ENCODE results near the gene XDH.

The XDH gene

DNA sequence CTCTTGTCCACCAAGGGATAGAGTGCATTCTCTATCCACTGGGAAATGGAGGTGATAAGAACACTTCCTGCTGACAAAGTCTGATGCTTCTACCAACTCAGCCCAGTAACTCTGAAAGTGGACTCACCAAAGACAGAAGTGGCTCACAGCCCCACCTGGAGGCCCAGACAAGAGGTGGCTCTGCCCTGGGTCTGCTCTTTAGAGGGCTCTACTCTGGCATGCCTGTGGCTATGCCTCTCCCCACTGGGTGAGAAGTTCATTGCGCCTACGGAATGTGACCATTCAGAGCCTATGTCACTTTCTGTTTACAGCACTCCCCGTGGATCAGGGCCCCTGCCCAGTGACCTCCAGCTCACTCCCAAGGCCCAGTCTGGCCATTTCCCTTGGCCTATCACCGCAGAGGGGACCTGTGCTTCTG, 13.5 kb upstream of the XDH start:
- no peaks in the 10 kb centered on the region for H3K4me1 ChIP-seq (ENCODE audit: control insufficient read depth in 5 of 5, insufficient read depth in 5 of 5, low read length in 5 of 5)
- H3K36me3 ChIP-seq (ENCODE audit: control insufficient read depth in 5 of 5, insufficient read depth in 5 of 5, low read length in 5 of 5), result no peaks in the 10 kb centered on the region
- H3K9ac ChIP-seq (ENCODE audit: low read length in 5 of 5), result no peak overlapping the region
- no peak overlapping the region for H3K4me3 ChIP-seq (ENCODE audit: low read depth in 1 of 5, low read length in 5 of 5)
- no peak overlapping the region for H3K27ac ChIP-seq (ENCODE audit: low read depth, low read length)
- no peaks in the 10 kb centered on the region for H3K27me3 ChIP-seq (ENCODE audit: control insufficient read depth in 5 of 5, insufficient read depth in 4 of 5, low read length in 5 of 5)
- no peaks in the 10 kb centered on the region for H3K9me3 ChIP-seq (ENCODE audit: control insufficient read depth in 5 of 5, low read length in 5 of 5)

DNA sequence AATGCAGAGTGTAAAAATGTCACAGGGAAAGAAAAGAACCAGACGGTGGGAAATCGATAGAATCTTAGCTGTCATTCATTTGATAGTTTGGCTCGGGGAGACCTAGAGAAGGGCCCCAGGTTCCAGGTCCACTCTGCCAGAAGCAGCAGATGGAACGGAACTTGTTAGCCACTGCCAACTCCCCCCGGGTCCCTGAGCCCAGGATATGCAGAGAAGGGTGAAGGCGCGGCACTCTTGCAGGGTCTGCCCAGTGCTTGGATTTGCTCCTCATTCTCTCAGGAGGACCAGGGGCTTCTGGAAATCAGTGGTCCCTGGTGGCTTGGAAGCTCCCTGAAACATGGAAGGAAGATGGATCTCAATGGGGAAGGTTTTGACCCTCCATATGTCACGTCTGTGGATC, 11.6 kb upstream of the XDH start:
- no peak overlapping the region for H3K4me3 ChIP-seq (ENCODE audit: low read depth in 1 of 5, low read length in 5 of 5)
- H3K4me1 ChIP-seq (ENCODE audit: control insufficient read depth in 5 of 5, insufficient read depth in 5 of 5, low read length in 5 of 5), result no peaks in the 10 kb centered on the region
- H3K27ac ChIP-seq (ENCODE audit: low read depth, low read length), result no peak overlapping the region
- peaks cover 0 to 4% (median 0%) of the 10 kb centered on the region in 5 donors for H3K9me3 ChIP-seq (ENCODE audit: control insufficient read depth in 5 of 5, low read length in 5 of 5)
- no peaks in the 10 kb centered on the region for H3K27me3 ChIP-seq (ENCODE audit: control insufficient read depth in 5 of 5, insufficient read depth in 4 of 5, low read length in 5 of 5)
- no peak overlapping the region for H3K9ac ChIP-seq (ENCODE audit: low read length in 5 of 5)
- no peaks in the 10 kb centered on the region for H3K36me3 ChIP-seq (ENCODE audit: control insufficient read depth in 5 of 5, insufficient read depth in 5 of 5, low read length in 5 of 5)

DNA sequence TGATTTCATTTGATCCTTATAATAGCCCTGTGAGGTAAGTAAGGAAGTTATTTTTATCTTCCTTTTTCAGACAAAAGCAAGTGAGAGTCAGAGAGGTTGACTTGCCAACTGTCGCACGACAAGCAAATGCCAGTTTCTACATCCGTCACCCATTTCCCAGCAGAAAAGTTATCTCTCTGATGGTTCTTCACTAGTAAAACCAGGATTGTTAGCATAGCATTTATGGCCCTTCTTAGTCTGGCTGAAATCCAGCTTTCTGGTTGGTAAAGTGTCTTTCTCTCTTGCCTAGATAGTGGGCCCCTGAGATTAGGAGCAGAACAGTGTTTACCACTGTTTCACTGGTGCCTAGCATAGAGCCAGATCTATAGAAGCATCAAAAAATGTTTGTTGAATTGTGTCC, 7.1 kb upstream of the XDH start:
- Histone ChIP-seq H3K36me3 (ENCODE audit: control insufficient read depth in 5 of 5, insufficient read depth in 5 of 5, low read length in 5 of 5) (no peaks in the 10 kb centered on the region), H3K4me1 (ENCODE audit: control insufficient read depth in 5 of 5, insufficient read depth in 5 of 5, low read length in 5 of 5) (no peaks in the 10 kb centered on the region), H3K9me3 (ENCODE audit: control insufficient read depth in 5 of 5, low read length in 5 of 5) (peaks cover 8 to 23% (median 16%) of the 10 kb centered on the region in 5 donors), H3K4me3 (ENCODE audit: low read depth in 1 of 5, low read length in 5 of 5) (no peak overlapping the region), H3K27ac (ENCODE audit: low read depth, low read length) (no peak overlapping the region), H3K27me3 (ENCODE audit: control insufficient read depth in 5 of 5, insufficient read depth in 4 of 5, low read length in 5 of 5) (no peaks in the 10 kb centered on the region), H3K9ac (ENCODE audit: low read length in 5 of 5) (no peak overlapping the region)

DNA sequence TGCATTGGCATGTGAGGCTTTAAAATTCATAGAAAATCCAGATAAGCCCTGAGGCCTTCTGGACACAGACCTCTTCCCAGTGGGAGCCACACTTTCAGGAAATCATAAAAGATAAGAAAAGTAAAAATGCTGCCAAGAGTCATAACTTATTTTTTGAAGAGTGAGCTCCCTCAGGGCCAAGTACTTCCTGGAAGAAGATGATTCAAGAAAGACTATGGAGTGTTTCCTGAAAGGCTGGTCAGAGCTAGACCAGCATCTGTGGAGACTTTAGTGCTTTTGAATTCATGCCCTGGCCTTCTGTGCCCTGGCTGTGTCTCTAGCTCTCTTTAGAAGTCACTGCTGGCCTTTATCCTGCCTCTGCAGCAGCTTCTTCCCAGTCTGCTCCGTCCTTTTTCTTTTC, 6.4 kb upstream of the XDH start:
- H3K27ac ChIP-seq (ENCODE audit: low read depth, low read length), result no peak overlapping the region
- H3K9ac ChIP-seq (ENCODE audit: low read length in 5 of 5), result no peak overlapping the region

DNA sequence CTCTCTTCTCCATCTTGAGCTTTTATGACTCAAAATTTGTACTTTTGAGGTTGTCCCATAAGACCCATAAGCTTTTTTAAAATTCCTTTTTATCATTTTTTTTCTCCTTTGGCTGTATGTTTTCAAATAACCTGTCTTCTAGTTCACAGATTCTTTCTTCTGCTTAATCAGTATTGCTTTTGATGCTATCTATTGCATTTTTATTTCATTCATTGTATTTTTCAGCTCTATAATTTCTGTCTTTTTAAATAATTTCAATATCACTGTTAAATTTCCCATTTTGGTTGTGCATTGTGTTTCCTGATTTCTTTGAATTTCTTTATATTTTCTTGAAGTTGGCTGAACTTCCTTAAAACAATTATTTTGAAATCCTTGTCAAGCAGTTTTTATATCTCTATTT, 4.8 kb upstream of the XDH start:
- H3K9ac ChIP-seq (ENCODE audit: low read length in 5 of 5), result no peak overlapping the region
- H3K27ac ChIP-seq (ENCODE audit: low read depth, low read length), result no peak overlapping the region
- H3K27me3 ChIP-seq (ENCODE audit: control insufficient read depth in 5 of 5, insufficient read depth in 4 of 5, low read length in 5 of 5), result peaks cover 0 to 2% (median 0%) of the 10 kb centered on the region in 5 donors
- H3K4me3 ChIP-seq (ENCODE audit: low read depth in 1 of 5, low read length in 5 of 5), result no peak overlapping the region
- peaks cover 0 to 8% (median 0%) of the 10 kb centered on the region in 5 donors for H3K4me1 ChIP-seq (ENCODE audit: control insufficient read depth in 5 of 5, insufficient read depth in 5 of 5, low read length in 5 of 5)
- H3K9me3 ChIP-seq (ENCODE audit: control insufficient read depth in 5 of 5, low read length in 5 of 5), result peaks cover 8 to 23% (median 16%) of the 10 kb centered on the region in 5 donors
- H3K36me3 ChIP-seq (ENCODE audit: control insufficient read depth in 5 of 5, insufficient read depth in 5 of 5, low read length in 5 of 5), result no peaks in the 10 kb centered on the region

More for the DNA sequence above, 6.4 kb upstream of the XDH start:
- Histone ChIP-seq H3K27me3 (ENCODE audit: control insufficient read depth in 5 of 5, insufficient read depth in 4 of 5, low read length in 5 of 5) (no peaks in the 10 kb centered on the region), H3K4me3 (ENCODE audit: low read depth in 1 of 5, low read length in 5 of 5) (no peak overlapping the region), H3K36me3 (ENCODE audit: control insufficient read depth in 5 of 5, insufficient read depth in 5 of 5, low read length in 5 of 5) (no peaks in the 10 kb centered on the region), H3K4me1 (ENCODE audit: control insufficient read depth in 5 of 5, insufficient read depth in 5 of 5, low read length in 5 of 5) (no peaks in the 10 kb centered on the region), H3K9me3 (ENCODE audit: control insufficient read depth in 5 of 5, low read length in 5 of 5) (peaks cover 8 to 23% (median 16%) of the 10 kb centered on the region in 5 donors)

DNA sequence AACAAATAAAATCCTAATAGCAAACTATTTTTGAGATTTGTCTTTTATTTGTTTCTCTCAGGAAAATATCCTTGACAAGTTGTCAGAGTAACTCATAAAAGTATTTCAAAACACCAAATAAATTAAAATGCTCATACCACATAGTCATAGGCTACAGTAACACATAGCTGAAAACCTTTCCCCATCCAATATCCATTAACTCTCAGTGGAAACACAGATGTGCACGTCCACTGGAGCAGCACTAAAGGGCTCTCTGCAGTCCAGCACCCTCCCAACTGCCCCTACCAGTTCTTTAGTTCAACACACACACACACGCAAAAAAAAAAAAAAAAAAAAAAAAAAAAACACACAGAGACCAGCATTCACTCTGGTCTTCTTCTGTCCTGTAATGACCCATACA, 879 bp upstream of the XDH start:
- no peak overlapping the region for H3K4me3 ChIP-seq (ENCODE audit: low read depth in 1 of 5, low read length in 5 of 5)
- no peak overlapping the region for H3K9ac ChIP-seq (ENCODE audit: low read length in 5 of 5)
- H3K27ac ChIP-seq (ENCODE audit: low read depth, low read length), result no peak overlapping the region

DNA sequence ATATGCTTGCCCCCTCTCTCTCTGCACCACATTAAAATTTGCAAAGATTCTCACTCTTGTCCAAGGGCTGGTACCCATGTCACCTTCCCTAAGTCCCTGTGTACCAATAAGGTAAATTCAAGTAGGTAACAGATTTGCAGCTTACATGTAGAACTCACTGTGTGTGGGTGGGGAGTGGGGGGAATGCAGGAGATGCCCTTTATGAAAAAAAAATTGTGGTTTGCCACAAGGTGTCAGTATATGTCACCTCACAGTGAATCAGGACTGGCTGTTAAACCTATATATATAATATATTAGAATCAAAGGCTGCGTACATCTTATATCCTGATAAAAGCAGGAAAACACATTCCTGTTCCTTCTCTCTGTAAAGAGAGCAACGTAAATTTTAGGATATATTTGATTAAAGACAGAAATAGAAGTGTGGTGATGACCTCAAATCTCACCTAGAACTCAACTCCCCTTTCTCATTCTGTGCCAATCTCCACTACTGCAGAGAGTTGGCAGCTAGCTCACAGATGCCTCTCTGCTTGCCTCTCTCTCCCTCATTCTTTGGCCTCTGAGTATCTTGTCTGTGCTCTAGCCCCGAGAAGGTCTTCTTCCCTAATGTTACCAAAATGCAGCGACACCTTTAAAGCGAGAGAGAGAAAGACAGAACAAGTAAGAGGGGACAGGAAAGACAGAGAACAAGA, 536 bp downstream of the XDH start:
- Histone ChIP-seq H3K4me3 (ENCODE audit: low read depth in 1 of 5, low read length in 5 of 5) (no peak overlapping the region), H3K27me3 (ENCODE audit: control insufficient read depth in 5 of 5, insufficient read depth in 4 of 5, low read length in 5 of 5) (peaks cover 0 to 2% (median 0%) of the 10 kb centered on the region in 5 donors), H3K9me3 (ENCODE audit: control insufficient read depth in 5 of 5, low read length in 5 of 5) (peaks cover 0 to 6% (median 3%) of the 10 kb centered on the region in 5 donors), H3K36me3 (ENCODE audit: control insufficient read depth in 5 of 5, insufficient read depth in 5 of 5, low read length in 5 of 5) (no peaks in the 10 kb centered on the region), H3K4me1 (ENCODE audit: control insufficient read depth in 5 of 5, insufficient read depth in 5 of 5, low read length in 5 of 5) (peaks cover 0 to 11% (median 0%) of the 10 kb centered on the region in 5 donors), H3K27ac (ENCODE audit: low read depth, low read length) (no peak overlapping the region), H3K9ac (ENCODE audit: low read length in 5 of 5) (no peak overlapping the region)

More for the DNA sequence above, 879 bp upstream of the XDH start:
- Histone ChIP-seq H3K27me3 (ENCODE audit: control insufficient read depth in 5 of 5, insufficient read depth in 4 of 5, low read length in 5 of 5) (peaks cover 0 to 2% (median 0%) of the 10 kb centered on the region in 5 donors), H3K36me3 (ENCODE audit: control insufficient read depth in 5 of 5, insufficient read depth in 5 of 5, low read length in 5 of 5) (no peaks in the 10 kb centered on the region), H3K4me1 (ENCODE audit: control insufficient read depth in 5 of 5, insufficient read depth in 5 of 5, low read length in 5 of 5) (peaks cover 0 to 11% (median 0%) of the 10 kb centered on the region in 5 donors), H3K9me3 (ENCODE audit: control insufficient read depth in 5 of 5, low read length in 5 of 5) (peaks cover 8 to 18% (median 15%) of the 10 kb centered on the region in 5 donors)

DNA sequence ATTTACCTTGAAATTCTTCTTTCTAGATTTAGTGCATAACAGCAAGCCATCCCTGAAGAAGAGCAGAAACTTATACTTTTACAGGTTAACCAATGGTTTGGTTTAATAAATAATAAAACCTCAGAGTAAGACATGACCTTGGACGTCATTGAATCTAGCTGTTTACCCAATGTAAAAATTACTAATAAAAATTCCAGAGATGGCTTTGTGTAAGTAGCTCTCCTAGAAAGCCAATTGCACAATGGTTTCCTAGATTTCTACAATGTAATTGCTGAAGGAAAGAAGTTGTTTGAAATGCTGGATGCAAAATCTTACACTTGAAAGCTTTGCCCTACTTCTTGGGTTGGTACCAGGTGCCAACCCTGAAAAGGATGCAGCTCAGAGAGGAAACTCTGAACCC, 1.5 kb downstream of the XDH start:
- no peak overlapping the region for H3K9ac ChIP-seq (ENCODE audit: low read length in 5 of 5)
- no peak overlapping the region for H3K4me3 ChIP-seq (ENCODE audit: low read depth in 1 of 5, low read length in 5 of 5)
- peaks cover 0 to 11% (median 0%) of the 10 kb centered on the region in 5 donors for H3K4me1 ChIP-seq (ENCODE audit: control insufficient read depth in 5 of 5, insufficient read depth in 5 of 5, low read length in 5 of 5)
- H3K27ac ChIP-seq (ENCODE audit: low read depth, low read length), result no peak overlapping the region
- peaks cover 0 to 4% (median 0%) of the 10 kb centered on the region in 5 donors for H3K27me3 ChIP-seq (ENCODE audit: control insufficient read depth in 5 of 5, insufficient read depth in 4 of 5, low read length in 5 of 5)
- no peaks in the 10 kb centered on the region for H3K36me3 ChIP-seq (ENCODE audit: control insufficient read depth in 5 of 5, insufficient read depth in 5 of 5, low read length in 5 of 5)
- H3K9me3 ChIP-seq (ENCODE audit: control insufficient read depth in 5 of 5, low read length in 5 of 5), result no peaks in the 10 kb centered on the region

DNA sequence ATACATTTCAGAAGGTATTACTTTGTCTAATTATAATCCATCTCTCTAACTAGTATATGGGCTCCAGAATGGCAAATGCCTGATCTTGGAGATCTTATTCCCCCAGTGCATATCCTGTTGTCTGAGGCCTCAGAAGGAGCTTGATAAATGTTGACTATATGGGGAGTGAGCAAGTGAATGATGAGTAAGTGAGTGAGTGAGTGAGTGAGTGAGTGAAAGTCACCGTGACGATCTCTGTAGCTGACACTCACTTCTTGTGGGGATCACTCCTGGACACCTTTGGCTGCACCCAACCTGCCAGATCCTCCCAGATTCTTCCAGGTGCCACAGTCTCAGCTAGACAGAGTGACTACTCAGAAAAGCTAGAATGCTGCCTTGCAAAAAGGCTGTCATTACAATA, 2.8 kb downstream of the XDH start:
- no peak overlapping the region for H3K27ac ChIP-seq (ENCODE audit: low read depth, low read length)
- peaks cover 0 to 4% (median 0%) of the 10 kb centered on the region in 5 donors for H3K27me3 ChIP-seq (ENCODE audit: control insufficient read depth in 5 of 5, insufficient read depth in 4 of 5, low read length in 5 of 5)
- no peaks in the 10 kb centered on the region for H3K36me3 ChIP-seq (ENCODE audit: control insufficient read depth in 5 of 5, insufficient read depth in 5 of 5, low read length in 5 of 5)
- no peak overlapping the region for H3K9ac ChIP-seq (ENCODE audit: low read length in 5 of 5)
- peaks cover 0 to 11% (median 0%) of the 10 kb centered on the region in 5 donors for H3K4me1 ChIP-seq (ENCODE audit: control insufficient read depth in 5 of 5, insufficient read depth in 5 of 5, low read length in 5 of 5)
- H3K9me3 ChIP-seq (ENCODE audit: control insufficient read depth in 5 of 5, low read length in 5 of 5), result no peaks in the 10 kb centered on the region
- no peak overlapping the region for H3K4me3 ChIP-seq (ENCODE audit: low read depth in 1 of 5, low read length in 5 of 5)

DNA sequence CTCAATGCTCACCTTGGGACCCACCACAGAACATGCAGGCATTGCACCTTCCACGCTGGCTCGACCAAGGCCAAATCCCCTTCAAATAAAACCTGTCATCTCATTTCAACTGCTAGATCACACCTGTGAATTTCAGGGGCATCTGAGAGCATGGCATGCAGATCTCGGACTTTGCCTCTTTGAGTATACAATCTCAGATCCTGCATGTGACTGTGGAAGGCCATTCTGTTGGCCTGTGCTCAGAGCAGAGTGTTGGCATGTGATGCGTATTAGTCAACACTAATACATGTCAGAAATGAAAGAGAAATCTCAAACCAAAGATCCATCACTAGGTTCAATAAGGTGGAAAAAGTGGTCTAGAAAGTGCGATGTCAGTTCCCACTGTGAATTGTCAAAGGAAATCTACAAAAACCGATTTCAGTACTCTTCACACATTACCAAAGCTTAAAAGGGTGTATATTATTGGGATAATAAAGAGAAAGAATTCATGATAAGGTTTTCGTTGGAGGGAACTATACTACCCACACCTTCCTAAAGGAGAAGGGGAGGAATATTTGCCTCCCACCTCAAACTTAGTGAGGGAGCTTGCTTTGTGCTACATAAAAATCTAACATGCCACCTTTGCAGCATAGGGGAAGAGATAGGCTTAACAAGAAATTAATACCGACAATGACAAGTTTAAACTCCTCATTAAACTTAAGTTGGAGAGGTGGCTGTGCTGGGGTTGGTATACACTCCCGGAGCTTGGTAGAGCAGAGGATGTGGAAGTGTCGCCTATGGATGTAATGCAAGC, 7.8 kb downstream of the XDH start:
- no peaks in the 10 kb centered on the region for H3K9me3 ChIP-seq (ENCODE audit: control insufficient read depth in 5 of 5, low read length in 5 of 5)
- H3K4me1 ChIP-seq (ENCODE audit: control insufficient read depth in 5 of 5, insufficient read depth in 5 of 5, low read length in 5 of 5), result no peaks in the 10 kb centered on the region
- no peak overlapping the region for H3K27ac ChIP-seq (ENCODE audit: low read depth, low read length)
- peaks cover 0 to 2% (median 0%) of the 10 kb centered on the region in 5 donors for H3K27me3 ChIP-seq (ENCODE audit: control insufficient read depth in 5 of 5, insufficient read depth in 4 of 5, low read length in 5 of 5)
- no peak overlapping the region for H3K9ac ChIP-seq (ENCODE audit: low read length in 5 of 5)
- H3K36me3 ChIP-seq (ENCODE audit: control insufficient read depth in 5 of 5, insufficient read depth in 5 of 5, low read length in 5 of 5), result no peaks in the 10 kb centered on the region
- no peak overlapping the region for H3K4me3 ChIP-seq (ENCODE audit: low read depth in 1 of 5, low read length in 5 of 5)

Data from subcutaneous abdominal adipose tissue (tissue), 5 donors.